ENCODE data around the gene DCLRE1C.

DNA sequence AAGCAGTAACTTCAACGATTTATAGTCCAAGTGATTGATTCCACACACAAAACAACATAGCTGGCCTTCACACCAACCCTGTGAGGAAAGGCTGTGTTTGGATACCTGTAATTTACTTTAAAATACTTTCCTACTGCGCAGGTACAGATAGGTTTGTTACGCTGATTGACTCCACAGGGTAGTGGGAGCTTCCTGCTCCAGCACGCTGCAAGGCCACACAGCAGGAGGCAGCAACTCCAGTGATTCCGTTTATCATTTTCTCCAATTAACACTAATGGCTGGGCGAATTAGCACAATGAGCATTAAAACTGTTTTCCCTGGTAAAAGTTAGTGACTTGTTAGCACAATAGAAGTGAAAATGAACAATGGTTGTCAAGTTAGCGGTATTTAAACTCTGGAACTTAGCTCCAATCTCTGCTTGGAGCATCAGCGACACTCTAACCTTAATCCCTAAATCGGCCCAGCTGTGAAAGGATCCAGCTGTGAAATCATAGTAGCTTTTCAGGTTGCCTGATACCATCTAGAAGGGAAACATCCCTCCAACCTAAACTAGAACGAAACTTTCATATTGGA, 959 bp downstream of the DCLRE1C start:
- TF ChIP-seq POLR2AphosphoS5 (IDR thresholded peaks at IDR 0.05; ENCODE audit: borderline replicate concordance, low read depth, low read length) (no peak), EZH2 (IDR thresholded peaks at IDR 0.05) (no peak)

Data from SK-N-MC (cell line).